Keratinocyte (primary cell): ENCODE data around the gene VAMP2. TPM values are rescaled to one million over a fixed set of nuclear protein-coding genes. Genes with fewer than 3 reads are reported as not detected.

ENCODE experiments used
- DNase-seq: peaks from one replicate; pipeline ENCODE4 v3.0.0-alpha.2; 2011; ENCODE audit warnings: low read depth, missing footprints, low spot score
- FAIRE-seq: peaks from 2 replicates; lab custom pipeline; 2011; peaks lifted over from hg19 to GRCh38; lab: Jason Lieb, UNC
- H2AFZ ChIP-seq: 2 replicates; pipeline ENCODE4 v1.6.0; 2012; ENCODE audit warnings: low read length, control low read depth, inconsistent platforms; ENCODE audit not compliant: control insufficient read depth
- H3K27ac ChIP-seq: 2 replicates; pipeline ENCODE4 v1.5.1; 2011; ENCODE audit warnings: low read length; ENCODE audit not compliant: control insufficient read depth, insufficient read depth
- H3K27me3 ChIP-seq: 3 replicates; pipeline ENCODE4 v1.6.0; 2011; ENCODE audit warnings: low read length; ENCODE audit not compliant: control insufficient read depth, insufficient read depth; ENCODE audit errors: extremely low read depth
- H3K36me3 ChIP-seq, 2 experiments: 2 replicates in 1 of 2; 3 replicates in 1 of 2; pipeline ENCODE4 v1.5.1; 2011; ENCODE audit warnings: low read length in 2 of 2, mild to moderate bottlenecking in 1 of 2; ENCODE audit not compliant: control insufficient read depth in 2 of 2, insufficient read depth in 2 of 2; ENCODE audit errors: extremely low read depth in 1 of 2
- H3K4me1 ChIP-seq: 3 replicates; pipeline ENCODE4 v1.5.1; 2011; ENCODE audit warnings: low read length; ENCODE audit not compliant: control insufficient read depth, insufficient read depth; ENCODE audit errors: extremely low read depth
- H3K4me2 ChIP-seq: 3 replicates; pipeline ENCODE4 v1.6.0; 2011; ENCODE audit warnings: low read depth, low read length; ENCODE audit not compliant: control insufficient read depth, insufficient read depth; ENCODE audit errors: extremely low read depth
- H3K4me3 ChIP-seq, 3 experiments: fragments of 200-600 bp in 1 of 3; sonication (generic) in 1 of 3; 2 replicates in 2 of 3; 3 replicates in 1 of 3; pipeline ENCODE4 v1.5.1; 2011 to 2016; ENCODE audit warnings: low read length in 3 of 3, mild to moderate bottlenecking in 3 of 3, control low read depth in 2 of 3, inconsistent platforms in 1 of 3, low read depth in 1 of 3, mixed read lengths in 1 of 3, mixed run types in 1 of 3, moderate library complexity in 1 of 3; ENCODE audit not compliant: control insufficient read depth in 2 of 3, insufficient read depth in 2 of 3; ENCODE audit errors: extremely low read depth in 1 of 3
- H3K79me2 ChIP-seq: 2 replicates; pipeline ENCODE4 v1.6.0; 2012; ENCODE audit warnings: low read length; ENCODE audit not compliant: control insufficient read depth, insufficient read depth
- H3K9ac ChIP-seq: 3 replicates; pipeline ENCODE4 v1.6.0; 2011; ENCODE audit warnings: low read length; ENCODE audit not compliant: control insufficient read depth, insufficient read depth; ENCODE audit errors: extremely low read depth
- H3K9me1 ChIP-seq: 3 replicates; pipeline ENCODE4 v1.6.0; 2011; ENCODE audit warnings: low read length; ENCODE audit not compliant: control insufficient read depth, insufficient read depth; ENCODE audit errors: extremely low read depth
- H3K9me3 ChIP-seq: 2 replicates; pipeline ENCODE4 v1.5.1; 2012; ENCODE audit warnings: low read depth, low read length; ENCODE audit not compliant: control insufficient read depth
- H4K20me1 ChIP-seq: 3 replicates; pipeline ENCODE4 v1.6.0; 2011; ENCODE audit warnings: low read length; ENCODE audit not compliant: control insufficient read depth, insufficient read depth; ENCODE audit errors: extremely low read depth
- CTCF ChIP-seq, 3 experiments: IDR thresholded peaks in 1 of 3; conservative IDR thresholded peaks in 1 of 3; optimal IDR thresholded peaks in 1 of 3; 2 replicates in 2 of 3; 3 replicates in 1 of 3; pipeline versions ENCODE3 to v1.5.1; 2011; ENCODE audit warnings: low read length in 3 of 3, mild to moderate bottlenecking in 3 of 3, moderate library complexity in 2 of 3, control low read depth in 1 of 3, inconsistent platforms in 1 of 3; ENCODE audit not compliant: insufficient read depth in 2 of 3; ENCODE audit errors: extremely low read depth in 1 of 3
- EZH2 ChIP-seq: IDR thresholded peaks from one replicate; pipeline ENCODE4 v1.6.1; 2012; ENCODE audit warnings: inconsistent platforms, mild to moderate bottlenecking, low read length, moderate library complexity
- dilution Hi-C: fragments of 300-500 bp; cut with MboI; formaldehyde crosslinking; loops from one replicate; pipeline ENCODE4 v1.7.0; 2020; ENCODE audit warnings: low sequenced_read_pairs; ENCODE audit not compliant: extremely low pct_ligation_motif_present
- polyA plus RNA-seq, 5 experiments: library from polyadenylated mRNA; depleted of rRNA in 3 of 5; stranded (reverse) in 3 of 5; stranded (forward) in 1 of 5; unstranded in 1 of 5; fragments of >200 nt; gene quantifications; 1 replicate in 1 of 5; 2 replicates in 3 of 5; 3 replicates in 1 of 5; pipeline versions ENCODE4 v1.2.1 to v1.2.3, GENCODE V29; 2011 to 2012; ENCODE audit warnings: missing spikeins in 2 of 5, low read depth in 1 of 5, low replicate concordance in 1 of 5

Gene VAMP2
- polyA plus RNA-seq, 1 donor (not counting 4 experiments of a cell fraction or from before 2014, with no cell fraction given): 9.8 TPM

- DNase-seq (no peak), FAIRE-seq (peak; percentile 49)
- dilution Hi-C loops: no loop called here
Observed at GRCh38 chr17:8118769-8119580, 43.8 kb downstream of the VAMP2 start.

GRCh38 chr17:8117980-8118768 is 44.6 kb downstream of the VAMP2 start, which contains the start of gene ALOXE3:
TSS of gene ALOXE3 (minus strand) at chr17:8118514. CDS start at chr17:8117990, 524 bp downstream.
- peaks cover 2% of the 10 kb centered on the region for H4K20me1 ChIP-seq
- no peaks in the 10 kb centered on the region for H3K79me2 ChIP-seq
- H3K27ac ChIP-seq: peak within 1 kb of the TSS; percentile 99
- peak within 1 kb of the TSS; percentile 39 to 84 (median 76) for H3K4me3 ChIP-seq
- peak; percentile 92 for DNase-seq
- H3K4me1 ChIP-seq: peaks cover 27% of the 10 kb centered on the region
- H3K36me3 ChIP-seq: no peaks in the 10 kb centered on the region
- peak within 1 kb of the TSS; percentile 98 for H3K4me2 ChIP-seq
- dilution Hi-C loops: no loop called here
- peak within 1 kb of the TSS; percentile 96 for H3K9ac ChIP-seq
- H3K9me1 ChIP-seq: no peaks in the 10 kb centered on the region
- H2AFZ ChIP-seq: peak within 1 kb of the TSS; percentile 90
- no peaks in the 10 kb centered on the region for H3K9me3 ChIP-seq
- peak; percentile 97 for FAIRE-seq
- peaks cover 6% of the 10 kb centered on the region for H3K27me3 ChIP-seq
- TF ChIP-seq EZH2: no peak
- no peak for TF ChIP-seq CTCF (optimal IDR thresholded peaks at IDR 0.05 in 1 of 3, IDR thresholded peaks at IDR 0.05 in 1 of 3, conservative IDR thresholded peaks at IDR 0.05 in 1 of 3; ENCODE audit: extremely low read depth in 1 of 3, insufficient read depth in 2 of 3, low read length in 3 of 3)

More at GRCh38 chr17:8118769-8119580, 43.8 kb downstream of the VAMP2 start:
- peaks cover 2% of the 10 kb centered on the region for H4K20me1 ChIP-seq
- H3K4me1 ChIP-seq: peaks cover 34% of the 10 kb centered on the region
- peak overlapping the region; percentile 99 for H3K27ac ChIP-seq
- peak overlapping the region; percentile 96 for H3K9ac ChIP-seq
- H2AFZ ChIP-seq: peak overlapping the region; percentile 90
- peak overlapping the region; percentile 39 to 84 (median 76) for H3K4me3 ChIP-seq
- peaks cover 14% of the 10 kb centered on the region for H3K27me3 ChIP-seq
- no peaks in the 10 kb centered on the region for H3K9me3 ChIP-seq
- no peaks in the 10 kb centered on the region for H3K79me2 ChIP-seq
- no peaks in the 10 kb centered on the region for H3K36me3 ChIP-seq
- H3K9me1 ChIP-seq: no peaks in the 10 kb centered on the region
- TF ChIP-seq EZH2 (no peak), CTCF (optimal IDR thresholded peaks at IDR 0.05 in 1 of 3, IDR thresholded peaks at IDR 0.05 in 1 of 3, conservative IDR thresholded peaks at IDR 0.05 in 1 of 3; ENCODE audit: extremely low read depth in 1 of 3, insufficient read depth in 2 of 3, low read length in 3 of 3) (peak; percentile 70 to 94 (median 79))
- peak overlapping the region; percentile 98 for H3K4me2 ChIP-seq
